Fibroblast of mammary gland (primary cell): ENCODE measurements around the gene KRTAP10-3.

Source experiments
- DNase-seq: peaks from one replicate; pipeline ENCODE4 v3.0.0-alpha.2; 2010; ENCODE audit warnings: low read depth
- H3K4me3 ChIP-seq: 2 replicates; pipeline ENCODE4 v1.5.1; 2011; ENCODE audit warnings: low read depth, mild to moderate bottlenecking, low read length, moderate library complexity; ENCODE audit not compliant: control insufficient read depth
- TF ChIP-seq, protein P1 (sequence below): conservative IDR thresholded peaks from 2 replicates; pipeline ENCODE4 v1.5.1; 2011; ENCODE audit warnings: low read depth, low read length, inconsistent platforms; ENCODE audit not compliant: control insufficient read depth, insufficient read depth

The KRTAP10-3 gene

DNA sequence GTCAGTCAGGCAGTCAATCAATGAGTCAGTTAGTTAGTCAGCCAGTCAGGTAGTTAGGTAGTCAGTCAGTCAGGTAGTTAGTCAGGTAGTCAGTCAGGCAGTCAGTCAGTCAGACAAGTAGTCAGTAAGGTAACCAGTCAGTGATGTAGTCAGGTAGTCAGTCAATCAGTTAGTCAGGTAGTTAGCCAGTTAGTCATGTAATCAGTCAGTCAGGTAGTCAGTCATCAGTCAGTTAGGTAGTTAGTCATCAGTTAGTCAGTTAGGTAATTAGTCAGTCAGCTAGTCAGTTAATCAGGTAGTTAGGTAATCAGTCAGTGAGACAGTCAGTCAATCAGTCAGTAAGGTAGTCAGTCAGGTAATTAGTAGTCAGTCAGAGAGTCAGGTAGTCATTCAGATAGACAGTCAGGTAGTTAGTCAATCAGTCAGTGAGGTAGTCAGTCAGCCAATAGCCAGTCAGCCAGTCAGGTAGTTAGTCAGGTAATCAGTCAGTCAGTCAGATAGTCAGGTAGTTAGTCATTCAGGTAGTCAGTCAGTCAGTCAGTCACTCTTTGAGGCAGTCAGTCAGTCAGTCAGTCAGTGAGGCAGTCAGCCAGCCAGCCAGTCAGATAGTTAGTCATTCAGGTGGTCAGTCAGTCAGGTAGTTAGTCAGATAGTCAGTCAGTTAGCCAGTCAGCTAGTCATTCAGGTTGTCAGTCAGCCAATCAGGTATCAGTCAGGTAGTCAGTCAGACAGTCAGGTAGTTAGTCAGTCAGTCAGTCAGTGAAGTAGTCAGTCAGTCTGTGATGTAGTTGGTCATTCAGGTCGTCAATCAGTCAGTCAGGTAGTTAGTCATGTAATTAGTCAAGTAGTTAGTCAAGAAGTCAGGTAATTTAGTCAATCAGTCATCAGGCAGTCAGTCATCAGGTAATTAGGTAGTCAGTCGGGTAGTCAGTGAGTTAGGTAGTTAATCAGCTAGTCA, 33.9 kb downstream of the KRTAP10-3 start:
- DNase-seq: no peak
- TF ChIP-seq, protein P1, sequence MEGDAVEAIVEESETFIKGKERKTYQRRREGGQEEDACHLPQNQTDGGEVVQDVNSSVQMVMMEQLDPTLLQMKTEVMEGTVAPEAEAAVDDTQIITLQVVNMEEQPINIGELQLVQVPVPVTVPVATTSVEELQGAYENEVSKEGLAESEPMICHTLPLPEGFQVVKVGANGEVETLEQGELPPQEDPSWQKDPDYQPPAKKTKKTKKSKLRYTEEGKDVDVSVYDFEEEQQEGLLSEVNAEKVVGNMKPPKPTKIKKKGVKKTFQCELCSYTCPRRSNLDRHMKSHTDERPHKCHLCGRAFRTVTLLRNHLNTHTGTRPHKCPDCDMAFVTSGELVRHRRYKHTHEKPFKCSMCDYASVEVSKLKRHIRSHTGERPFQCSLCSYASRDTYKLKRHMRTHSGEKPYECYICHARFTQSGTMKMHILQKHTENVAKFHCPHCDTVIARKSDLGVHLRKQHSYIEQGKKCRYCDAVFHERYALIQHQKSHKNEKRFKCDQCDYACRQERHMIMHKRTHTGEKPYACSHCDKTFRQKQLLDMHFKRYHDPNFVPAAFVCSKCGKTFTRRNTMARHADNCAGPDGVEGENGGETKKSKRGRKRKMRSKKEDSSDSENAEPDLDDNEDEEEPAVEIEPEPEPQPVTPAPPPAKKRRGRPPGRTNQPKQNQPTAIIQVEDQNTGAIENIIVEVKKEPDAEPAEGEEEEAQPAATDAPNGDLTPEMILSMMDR: no peak
- H3K4me3 ChIP-seq: no peak overlapping the region

DNA sequence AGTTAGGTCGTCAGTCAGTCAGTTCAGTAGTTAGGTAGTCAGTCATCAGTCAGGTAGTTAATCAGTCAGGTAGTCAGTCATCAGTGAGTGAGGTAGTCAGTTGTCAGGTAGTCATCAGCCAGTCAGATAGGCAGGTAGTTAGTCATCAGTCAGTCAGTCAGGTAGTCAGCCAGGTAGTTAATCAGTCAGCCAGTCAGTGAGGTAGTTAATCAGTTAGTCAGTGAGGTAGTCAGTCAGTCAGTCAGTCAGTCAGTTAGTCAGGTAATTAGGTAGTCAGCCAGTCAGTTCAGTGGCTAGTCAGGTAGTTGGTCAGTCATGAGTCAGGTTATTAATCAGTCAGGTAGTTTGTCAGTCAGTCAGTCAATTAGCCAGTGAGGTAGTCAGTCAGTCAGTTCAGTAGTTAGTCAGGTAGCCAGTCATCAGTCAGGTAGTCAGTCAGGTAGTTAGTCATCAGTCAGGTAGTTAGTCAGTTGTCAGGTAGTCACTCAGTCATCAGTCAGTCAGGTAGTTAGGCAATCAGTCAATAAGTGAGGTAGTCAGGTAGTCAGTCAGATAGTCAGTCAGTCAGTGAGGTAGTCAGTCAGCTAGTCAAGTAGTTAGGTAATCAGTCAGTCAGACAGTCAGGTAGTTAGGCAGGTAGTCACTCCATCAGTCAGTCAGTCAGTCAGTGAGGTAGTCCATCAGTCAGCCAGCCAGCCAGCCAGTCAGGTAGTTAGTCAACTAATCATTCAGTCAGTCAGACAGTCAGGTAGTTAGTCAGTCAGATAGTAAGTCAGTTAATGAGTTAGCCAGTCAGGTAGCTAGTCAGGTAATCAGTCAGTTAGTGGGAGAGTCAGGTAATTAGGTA, 34.8 kb downstream of the KRTAP10-3 start:
- no peak overlapping the region for H3K4me3 ChIP-seq
- DNase-seq: no peak
- TF ChIP-seq, protein P1: no peak

DNA sequence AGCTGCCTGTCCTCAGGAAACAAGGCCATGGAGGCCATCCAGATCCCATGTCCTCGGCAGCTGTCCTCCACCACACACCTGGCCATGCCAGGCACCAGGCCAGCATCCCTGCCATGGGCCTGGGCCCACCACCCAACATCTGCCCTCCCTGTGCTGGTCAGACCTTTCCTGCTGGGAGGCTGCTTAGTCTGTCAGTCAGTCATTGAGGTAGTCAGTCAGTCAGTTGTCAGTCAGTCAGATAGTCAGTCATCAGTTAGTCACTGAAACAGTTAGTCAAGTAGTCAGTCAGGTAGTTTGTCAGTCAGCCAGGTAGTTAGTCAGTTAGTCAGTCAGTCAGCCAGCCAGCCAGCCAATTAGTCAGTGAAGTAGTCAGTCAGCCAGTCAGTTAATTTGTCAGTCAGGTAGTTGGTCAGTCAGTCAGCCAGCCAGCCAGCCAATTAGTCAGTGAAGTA, 35.8 kb downstream of the KRTAP10-3 start:
- H3K4me3 ChIP-seq: no peak overlapping the region
- DNase-seq: no peak
- TF ChIP-seq, protein P1: no peak

DNA sequence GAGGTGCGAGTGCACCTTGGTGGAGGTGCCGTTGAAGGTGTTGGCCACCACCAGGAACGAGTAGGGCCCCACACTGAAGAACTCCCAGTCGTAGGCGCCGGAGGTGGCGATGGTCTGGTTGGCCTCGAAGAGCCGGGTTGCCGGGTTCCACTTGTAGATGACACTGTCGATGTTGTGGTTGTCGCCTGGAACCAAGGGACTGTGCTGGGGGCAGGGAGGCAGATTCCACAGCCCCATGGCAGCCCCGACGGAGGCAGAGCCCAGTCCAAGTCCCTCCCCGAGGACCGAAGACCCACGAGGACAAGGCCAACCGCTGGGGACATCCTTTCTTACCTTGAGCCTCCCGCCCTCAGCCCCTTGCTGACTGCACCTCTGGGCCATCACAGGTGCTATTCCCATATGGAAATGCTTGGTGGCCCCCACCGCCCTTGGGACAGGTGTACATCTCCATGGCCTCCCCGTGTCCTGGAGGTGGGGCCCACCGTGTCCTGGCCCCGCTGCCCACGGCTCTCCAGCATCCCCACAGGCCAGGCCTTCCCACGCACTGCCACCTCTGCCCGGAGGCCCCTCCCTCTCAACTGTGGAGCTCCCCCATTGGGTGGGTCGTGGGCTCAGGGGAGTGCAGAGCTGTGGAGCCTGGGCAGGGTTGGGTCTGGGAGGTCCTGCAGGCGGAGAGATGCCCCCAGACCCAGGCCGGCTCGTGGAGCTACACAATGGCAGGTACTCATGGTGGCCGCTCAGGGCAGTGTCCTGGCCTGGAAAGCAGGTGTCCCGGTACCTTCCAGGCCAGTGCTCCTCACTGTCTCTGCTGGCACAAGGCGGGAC, 36.5 kb downstream of the KRTAP10-3 start:
- no peak for DNase-seq
- H3K4me3 ChIP-seq: no peak overlapping the region
- TF ChIP-seq, protein P1: no peak

DNA sequence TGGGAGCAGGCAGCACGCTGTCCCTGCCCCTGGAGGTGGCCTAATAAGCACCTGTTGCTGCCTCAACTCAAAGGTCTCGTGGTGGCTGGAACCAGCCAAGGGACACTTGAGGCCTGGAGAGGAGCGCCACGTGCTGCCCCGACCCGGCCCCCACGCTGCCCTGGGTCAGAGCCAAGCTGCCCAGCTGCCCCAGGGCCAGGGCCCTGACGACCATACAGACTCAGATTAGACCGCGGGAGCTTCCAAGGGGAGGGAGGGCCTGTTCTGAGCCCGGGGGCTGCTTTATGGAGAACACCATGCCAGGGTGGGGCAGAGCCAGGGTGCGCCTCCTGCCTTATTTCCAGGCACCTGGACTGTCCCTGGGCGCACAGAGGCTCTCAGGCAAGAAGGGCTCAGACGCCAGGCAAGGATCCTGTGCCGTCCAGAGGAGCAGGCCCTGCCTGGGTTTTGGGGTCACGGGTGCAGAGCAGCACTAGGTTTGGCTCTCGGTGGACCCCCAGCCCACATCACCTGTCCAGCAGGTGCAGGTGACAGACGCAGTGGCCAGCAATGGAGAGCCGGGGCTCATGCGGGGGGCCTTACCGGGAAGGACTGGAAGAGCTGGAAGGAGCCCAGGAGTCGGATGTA, 37.2 kb downstream of the KRTAP10-3 start:
- no peak for DNase-seq
- TF ChIP-seq, protein P1: no peak
- H3K4me3 ChIP-seq: no peak overlapping the region
